Neural cell (in vitro differentiated cells): ENCODE data around the gene UBE3D. TPM values are rescaled to one million over a fixed set of nuclear protein-coding genes. Genes with fewer than 3 reads are reported as not detected.

Experiments
- H2AFZ ChIP-seq: fragments of 200-600, 300-800 bp; sonication (generic), shearing (Covaris generic); 2 replicates; pipeline ENCODE4 v1.6.0; 2014; ENCODE audit warnings: low read depth, mild to moderate bottlenecking, antibody characterized with exemption, low read length, moderate library complexity
- H3F3A ChIP-seq: fragments of 200-600 bp; shearing (Covaris generic); 2 replicates; pipeline ENCODE4 v1.6.1; 2016; ENCODE audit warnings: mild to moderate bottlenecking, moderate library complexity, mixed read lengths, antibody characterized with exemption, low read length; ENCODE audit not compliant: insufficient read depth, poor library complexity, severe bottlenecking
- H3K27ac ChIP-seq: fragments of 200-600, 300-800 bp; sonication (generic), shearing (Covaris generic); 2 replicates; pipeline ENCODE4 v1.5.1; 2014; ENCODE audit warnings: mild to moderate bottlenecking, low read length, moderate library complexity
- H3K27me3 ChIP-seq: fragments of 300-800, 200-600 bp; sonication (generic), shearing (Covaris generic); 2 replicates; pipeline ENCODE4 v1.6.0; 2014; ENCODE audit warnings: mild to moderate bottlenecking, low read depth, low read length, moderate library complexity; ENCODE audit not compliant: insufficient read depth
- H3K36me3 ChIP-seq: fragments of 300-800, 200-600 bp; sonication (generic), shearing (Covaris generic); 2 replicates; pipeline ENCODE4 v1.5.1; 2014; ENCODE audit warnings: mild to moderate bottlenecking, antibody characterized with exemption, low read length, moderate library complexity; ENCODE audit not compliant: insufficient read depth
- H3K4me2 ChIP-seq: fragments of 300-800, 200-600 bp; sonication (generic), shearing (Covaris generic); 2 replicates; pipeline ENCODE4 v1.6.0; 2014; ENCODE audit warnings: mild to moderate bottlenecking, low read length
- H3K4me3 ChIP-seq: fragments of 300-800, 200-600 bp; sonication (generic), shearing (Covaris generic); 2 replicates; pipeline ENCODE4 v1.5.1; 2014; ENCODE audit warnings: mild to moderate bottlenecking, low read length, moderate library complexity
- H3K79me2 ChIP-seq: fragments of 200-600 bp; shearing (Covaris generic); replicated peaks from 2 replicates; pipeline ENCODE4 v1.6.0; 2014; ENCODE audit warnings: mild to moderate bottlenecking, low read length, moderate library complexity; ENCODE audit not compliant: insufficient read depth
- H3K9ac ChIP-seq: fragments of 300-800, 200-600 bp; sonication (generic), shearing (Covaris generic); 2 replicates; pipeline ENCODE4 v1.6.1; 2016; ENCODE audit warnings: mild to moderate bottlenecking, low read length, mixed read lengths
- H3K9me2 ChIP-seq: fragments of 200-600 bp; shearing (Covaris generic); 2 replicates; pipeline ENCODE4 v1.6.1; 2016; ENCODE audit warnings: mild to moderate bottlenecking, low read length, mixed read lengths; ENCODE audit not compliant: insufficient read depth
- H3K9me3 ChIP-seq: fragments of 200-600, 300-800 bp; sonication (generic), shearing (Covaris generic); 2 replicates; pipeline ENCODE4 v1.6.1; 2016; ENCODE audit warnings: mild to moderate bottlenecking, mixed run types, low read length, moderate library complexity, mixed read lengths
- H4K20me1 ChIP-seq: fragments of 200-600 bp; shearing (Covaris generic); 2 replicates; pipeline ENCODE4 v1.6.1; 2016; ENCODE audit warnings: mild to moderate bottlenecking, mixed run types; ENCODE audit not compliant: insufficient read depth
- CTCF ChIP-seq: fragments of 450-650 bp; IDR thresholded peaks from 2 replicates; pipeline ENCODE4 v1.5.1; 2014; ENCODE audit warnings: antibody characterized with exemption, mild to moderate bottlenecking, moderate library complexity; ENCODE audit not compliant: poor library complexity, severe bottlenecking
- EP300 ChIP-seq: fragments of 450-650 bp; conservative IDR thresholded peaks from 2 replicates; pipeline ENCODE4 v1.6.1; 2014; ENCODE audit warnings: antibody characterized with exemption, mild to moderate bottlenecking, moderate library complexity; ENCODE audit not compliant: poor library complexity, severe bottlenecking
- EZH2 ChIP-seq: fragments of 200-600, 300-800 bp; shearing (Covaris generic), sonication (generic); IDR thresholded peaks from 2 replicates; pipeline ENCODE4 v1.6.1; 2014; ENCODE audit warnings: antibody characterized with exemption, low read length, borderline replicate concordance, mild to moderate bottlenecking; ENCODE audit not compliant: insufficient read depth, poor library complexity, severe bottlenecking
- MXI1 ChIP-seq: fragments of 450-650 bp; conservative IDR thresholded peaks from 2 replicates; pipeline ENCODE4 v1.6.1; 2014; ENCODE audit warnings: antibody characterized with exemption, mild to moderate bottlenecking; ENCODE audit not compliant: poor library complexity, severe bottlenecking
- POLR2AphosphoS5 ChIP-seq: IDR thresholded peaks from 2 replicates; pipeline ENCODE4 v1.6.1; 2012
- RAD21 ChIP-seq: fragments of 450-650 bp; conservative IDR thresholded peaks from 2 replicates; pipeline ENCODE4 v1.6.1; 2014; ENCODE audit warnings: antibody characterized with exemption, mild to moderate bottlenecking, moderate library complexity
- REST ChIP-seq: IDR thresholded peaks from 2 replicates; pipeline ENCODE4 v1.6.1; 2012; ENCODE audit warnings: borderline replicate concordance
- SMC3 ChIP-seq: fragments of 450-650 bp; conservative IDR thresholded peaks from 2 replicates; pipeline ENCODE4 v1.6.1; 2014; ENCODE audit warnings: antibody characterized with exemption, mild to moderate bottlenecking, moderate library complexity; ENCODE audit not compliant: poor library complexity
- TAF1 ChIP-seq: IDR thresholded peaks from 2 replicates; pipeline ENCODE4 v1.6.1; 2012; ENCODE audit warnings: low read depth
- polyA plus RNA-seq: library from polyadenylated mRNA; depleted of rRNA; stranded (reverse); fragments of >200 nt; gene quantifications from 2 replicates; pipeline ENCODE4 v1.2.3, GENCODE V29; 2014

UBE3D gene
- polyA plus RNA-seq, 1 donor from 2014 or later, result 11.6 TPM

GRCh38 chr6:83072726-83073125 lies 7.1 kb upstream of the UBE3D start:
- Histone ChIP-seq H3K27me3 (no peaks in the 10 kb centered on the region), H3K36me3 (no peaks in the 10 kb centered on the region), H2AFZ (no peak overlapping the region), H3K9me3 (no peaks in the 10 kb centered on the region), H3K79me2 (peaks cover 63% of the 10 kb centered on the region), H3F3A (no peaks in the 10 kb centered on the region), H3K9me2 (no peaks in the 10 kb centered on the region), H3K9ac (no peak overlapping the region), H3K27ac (no peak overlapping the region), H3K4me2 (no peak overlapping the region), H4K20me1 (no peaks in the 10 kb centered on the region), H3K4me3 (no peak overlapping the region)
- TF ChIP-seq EZH2 (no peak), CTCF (no peak), EP300 (no peak), TAF1 (no peak), MXI1 (no peak), SMC3 (no peak), REST (no peak), POLR2AphosphoS5 (no peak), RAD21 (no peak)

- Histone ChIP-seq H2AFZ (no peak overlapping the region), H3K9me2 (no peaks in the 10 kb centered on the region), H3K79me2 (peaks cover 63% of the 10 kb centered on the region), H3K9ac (no peak overlapping the region), H3K27me3 (no peaks in the 10 kb centered on the region), H3K4me2 (no peak overlapping the region), H3F3A (peaks cover 3% of the 10 kb centered on the region), H4K20me1 (no peaks in the 10 kb centered on the region), H3K9me3 (no peaks in the 10 kb centered on the region), H3K27ac (no peak overlapping the region), H3K4me3 (no peak overlapping the region), H3K36me3 (no peaks in the 10 kb centered on the region)
- TF ChIP-seq REST (no peak), SMC3 (no peak), RAD21 (no peak), CTCF (no peak)
These were observed 6.1 kb upstream of the UBE3D start for GRCh38 chr6:83071707-83072106.
